ENCODE data around the gene PLCB3. TPM values are rescaled to one million over a fixed set of nuclear protein-coding genes. Genes with fewer than 3 reads are reported as not detected.

The PLCB3 gene
- total and polyA plus RNA-seq, 2 of the 13 experiments (the other 11 are each of a cell fraction or from before 2014, with no cell fraction given): 7.5 to 13.8 TPM

DNA sequence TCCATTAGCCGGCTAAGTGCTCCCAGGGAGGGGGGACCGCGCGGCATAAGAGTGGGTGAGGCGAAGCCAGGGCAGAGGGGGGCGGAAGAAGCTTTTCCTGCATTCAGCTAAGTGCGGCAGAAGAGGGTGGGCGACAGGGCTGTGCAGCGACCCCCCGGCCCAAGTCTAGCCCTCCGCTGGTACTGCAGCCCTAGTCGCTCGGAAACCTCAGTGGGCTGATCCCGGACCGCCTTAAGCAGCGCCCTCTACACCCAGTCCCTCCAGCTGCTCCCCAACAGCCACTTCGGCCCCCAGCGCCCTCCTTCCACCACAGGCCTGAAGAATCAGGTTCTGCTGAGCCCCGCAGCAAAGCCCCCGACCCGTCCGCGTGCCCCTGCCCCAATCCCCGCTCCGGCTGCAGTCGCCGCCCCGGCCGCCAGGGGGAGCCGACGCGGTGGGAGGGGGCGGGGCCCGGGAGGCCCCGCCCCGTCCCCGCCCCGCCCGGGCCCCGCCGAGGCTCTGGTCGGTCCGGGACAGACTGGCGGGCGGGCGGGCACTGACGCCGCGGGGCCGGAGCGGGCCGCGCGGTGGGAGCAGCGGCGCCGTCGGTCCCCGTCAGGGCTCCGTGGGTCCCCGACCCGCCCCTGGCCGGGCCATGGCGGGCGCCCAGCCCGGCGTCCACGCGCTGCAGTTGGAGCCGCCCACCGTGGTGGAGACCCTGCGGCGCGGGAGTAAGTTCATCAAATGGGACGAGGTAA is at the start of gene PLCB3 (continued):
- TF ChIP-seq PHF21A (CRISPR knock-in tag; IDR thresholded peaks at IDR 0.05) (no peak), THYN1 (CRISPR knock-in tag; IDR thresholded peaks at IDR 0.05; ENCODE audit: borderline replicate concordance, low read depth) (no peak), KDM3A (CRISPR knock-in tag; IDR thresholded peaks at IDR 0.05; ENCODE audit: low read depth) (no peak), CC2D1A (CRISPR knock-in tag; IDR thresholded peaks at IDR 0.05) (no peak), MED1 (CRISPR knock-in tag; IDR thresholded peaks at IDR 0.05) (no peak), GABPB1 (CRISPR knock-in tag; IDR thresholded peaks at IDR 0.05) (peak; percentile 54; the same call in 1 of the 2 replicates), GTF2F1 (IDR thresholded peaks at IDR 0.05; ENCODE audit: low read length) (no peak), SP4 (CRISPR knock-in tag; IDR thresholded peaks at IDR 0.05) (peak; percentile 85), ZNF337 (CRISPR knock-in tag; IDR thresholded peaks at IDR 0.05; ENCODE audit: borderline replicate concordance, low read depth) (no peak), JDP2 (CRISPR knock-in tag; IDR thresholded peaks at IDR 0.05; ENCODE audit: borderline replicate concordance) (no peak), ZFP1 (CRISPR knock-in tag; IDR thresholded peaks at IDR 0.05) (no peak), SETDB1 (CRISPR knock-in tag; IDR thresholded peaks at IDR 0.05; ENCODE audit: borderline replicate concordance) (no peak), HDAC2 (CRISPR knock-in tag; IDR thresholded peaks at IDR 0.05) (no peak), JUN (CRISPR knock-in tag; IDR thresholded peaks at IDR 0.05) (no peak), POLR2A (IDR thresholded peaks at IDR 0.05; ENCODE audit: insufficient read depth in 1 of 2, low read depth in 2 of 2, low read length in 2 of 2) (no peak), NFE2 (CRISPR knock-in tag; IDR thresholded peaks at IDR 0.05) (no peak), ZNF12 (CRISPR knock-in tag; IDR thresholded peaks at IDR 0.05) (no peak), ZNF746 (CRISPR knock-in tag; IDR thresholded peaks at IDR 0.05) (no peak), ARHGAP35 (CRISPR knock-in tag; IDR thresholded peaks at IDR 0.05; ENCODE audit: borderline replicate concordance) (no peak), ZNF468 (CRISPR knock-in tag; IDR thresholded peaks at IDR 0.05) (no peak), DR1 (CRISPR knock-in tag; IDR thresholded peaks at IDR 0.05) (no peak), ARNTL (CRISPR knock-in tag; IDR thresholded peaks at IDR 0.05) (0 out of 2 replicates have a peak, but pooled peaks have one; percentile 27)
- TF ChIP-seq, protein P1, sequence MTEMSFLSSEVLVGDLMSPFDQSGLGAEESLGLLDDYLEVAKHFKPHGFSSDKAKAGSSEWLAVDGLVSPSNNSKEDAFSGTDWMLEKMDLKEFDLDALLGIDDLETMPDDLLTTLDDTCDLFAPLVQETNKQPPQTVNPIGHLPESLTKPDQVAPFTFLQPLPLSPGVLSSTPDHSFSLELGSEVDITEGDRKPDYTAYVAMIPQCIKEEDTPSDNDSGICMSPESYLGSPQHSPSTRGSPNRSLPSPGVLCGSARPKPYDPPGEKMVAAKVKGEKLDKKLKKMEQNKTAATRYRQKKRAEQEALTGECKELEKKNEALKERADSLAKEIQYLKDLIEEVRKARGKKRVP (CRISPR knock-in tag; IDR thresholded peaks at IDR 0.05): no peak
- TF ChIP-seq, protein P2, sequence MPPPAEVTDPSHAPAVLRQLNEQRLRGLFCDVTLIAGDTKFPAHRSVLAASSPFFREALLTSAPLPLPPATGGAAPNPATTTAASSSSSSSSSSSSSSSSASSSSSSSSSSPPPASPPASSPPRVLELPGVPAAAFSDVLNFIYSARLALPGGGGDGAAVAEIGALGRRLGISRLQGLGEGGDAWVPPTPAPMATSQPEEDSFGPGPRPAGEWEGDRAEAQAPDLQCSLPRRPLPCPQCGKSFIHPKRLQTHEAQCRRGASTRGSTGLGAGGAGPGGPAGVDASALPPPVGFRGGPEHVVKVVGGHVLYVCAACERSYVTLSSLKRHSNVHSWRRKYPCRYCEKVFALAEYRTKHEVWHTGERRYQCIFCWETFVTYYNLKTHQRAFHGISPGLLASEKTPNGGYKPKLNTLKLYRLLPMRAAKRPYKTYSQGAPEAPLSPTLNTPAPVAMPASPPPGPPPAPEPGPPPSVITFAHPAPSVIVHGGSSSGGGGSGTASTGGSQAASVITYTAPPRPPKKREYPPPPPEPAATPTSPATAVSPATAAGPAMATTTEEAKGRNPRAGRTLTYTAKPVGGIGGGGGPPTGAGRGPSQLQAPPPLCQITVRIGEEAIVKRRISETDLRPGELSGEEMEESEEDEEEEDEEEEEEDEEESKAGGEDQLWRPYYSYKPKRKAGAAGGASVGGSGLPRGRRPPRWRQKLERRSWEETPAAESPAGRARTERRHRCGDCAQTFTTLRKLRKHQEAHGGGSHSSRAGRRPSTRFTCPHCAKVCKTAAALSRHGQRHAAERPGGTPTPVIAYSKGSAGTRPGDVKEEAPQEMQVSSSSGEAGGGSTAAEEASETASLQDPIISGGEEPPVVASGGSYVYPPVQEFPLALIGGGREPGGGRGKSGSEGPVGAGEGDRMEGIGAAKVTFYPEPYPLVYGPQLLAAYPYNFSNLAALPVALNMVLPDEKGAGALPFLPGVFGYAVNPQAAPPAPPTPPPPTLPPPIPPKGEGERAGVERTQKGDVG (CRISPR knock-in tag; IDR thresholded peaks at IDR 0.05; ENCODE audit: borderline replicate concordance): no peak
- TF ChIP-seq, protein P3, sequence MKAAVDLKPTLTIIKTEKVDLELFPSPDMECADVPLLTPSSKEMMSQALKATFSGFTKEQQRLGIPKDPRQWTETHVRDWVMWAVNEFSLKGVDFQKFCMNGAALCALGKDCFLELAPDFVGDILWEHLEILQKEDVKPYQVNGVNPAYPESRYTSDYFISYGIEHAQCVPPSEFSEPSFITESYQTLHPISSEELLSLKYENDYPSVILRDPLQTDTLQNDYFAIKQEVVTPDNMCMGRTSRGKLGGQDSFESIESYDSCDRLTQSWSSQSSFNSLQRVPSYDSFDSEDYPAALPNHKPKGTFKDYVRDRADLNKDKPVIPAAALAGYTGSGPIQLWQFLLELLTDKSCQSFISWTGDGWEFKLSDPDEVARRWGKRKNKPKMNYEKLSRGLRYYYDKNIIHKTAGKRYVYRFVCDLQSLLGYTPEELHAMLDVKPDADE (CRISPR knock-in tag; IDR thresholded peaks at IDR 0.05): no peak
- TF ChIP-seq, protein P4, sequence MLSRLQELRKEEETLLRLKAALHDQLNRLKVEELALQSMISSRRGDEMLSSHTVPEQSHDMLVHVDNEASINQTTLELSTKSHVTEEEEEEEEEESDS (CRISPR knock-in tag; IDR thresholded peaks at IDR 0.05; ENCODE audit: borderline replicate concordance): no peak
